Transverse colon (tissue), 3 donors: ENCODE results near the gene ERGIC1.

Experiments used
- EP300 ChIP-seq: sonication (generic); formaldehyde crosslinking; IDR thresholded peaks from one replicate; pipeline ENCODE4 v1.6.1; 2017; ENCODE audit warnings: antibody characterized with exemption, low read depth
- TF ChIP-seq, protein P1 (sequence below), 5 experiments: fragments of 200-600 bp in 3 of 5; fragments of 450-650 bp in 2 of 5; sonication (generic) in 3 of 5; IDR thresholded peaks; 1 replicate in 2 of 5; 2 replicates in 3 of 5; pipeline ENCODE4 v1.5.1; 2016 to 2017; ENCODE audit warnings: antibody characterized with exemption in 5 of 5, inconsistent platforms in 3 of 5, mild to moderate bottlenecking in 2 of 5, moderate library complexity in 1 of 5

DNA sequence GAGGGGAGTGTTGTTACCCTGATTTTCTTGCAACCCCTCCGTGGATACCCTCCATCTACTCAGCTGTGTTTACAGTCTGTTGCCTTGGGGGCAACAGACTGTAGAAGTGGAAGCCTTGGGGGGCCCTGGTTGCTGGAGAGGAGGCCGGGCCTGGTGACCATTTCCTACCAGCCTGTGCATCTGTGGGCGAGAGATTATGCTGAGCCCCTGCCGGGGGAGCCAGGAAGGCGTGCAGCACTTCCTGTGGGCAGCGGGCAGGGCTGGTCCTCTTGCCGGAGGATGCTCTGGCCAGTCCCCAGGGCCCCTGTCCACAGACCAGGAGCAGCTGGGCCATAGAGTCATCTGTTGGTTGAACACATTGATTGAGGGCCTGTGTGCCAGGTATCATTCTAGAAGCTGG is 11.1 kb downstream of the ERGIC1 start:
- no peak for TF ChIP-seq EP300
- TF ChIP-seq, protein P1, sequence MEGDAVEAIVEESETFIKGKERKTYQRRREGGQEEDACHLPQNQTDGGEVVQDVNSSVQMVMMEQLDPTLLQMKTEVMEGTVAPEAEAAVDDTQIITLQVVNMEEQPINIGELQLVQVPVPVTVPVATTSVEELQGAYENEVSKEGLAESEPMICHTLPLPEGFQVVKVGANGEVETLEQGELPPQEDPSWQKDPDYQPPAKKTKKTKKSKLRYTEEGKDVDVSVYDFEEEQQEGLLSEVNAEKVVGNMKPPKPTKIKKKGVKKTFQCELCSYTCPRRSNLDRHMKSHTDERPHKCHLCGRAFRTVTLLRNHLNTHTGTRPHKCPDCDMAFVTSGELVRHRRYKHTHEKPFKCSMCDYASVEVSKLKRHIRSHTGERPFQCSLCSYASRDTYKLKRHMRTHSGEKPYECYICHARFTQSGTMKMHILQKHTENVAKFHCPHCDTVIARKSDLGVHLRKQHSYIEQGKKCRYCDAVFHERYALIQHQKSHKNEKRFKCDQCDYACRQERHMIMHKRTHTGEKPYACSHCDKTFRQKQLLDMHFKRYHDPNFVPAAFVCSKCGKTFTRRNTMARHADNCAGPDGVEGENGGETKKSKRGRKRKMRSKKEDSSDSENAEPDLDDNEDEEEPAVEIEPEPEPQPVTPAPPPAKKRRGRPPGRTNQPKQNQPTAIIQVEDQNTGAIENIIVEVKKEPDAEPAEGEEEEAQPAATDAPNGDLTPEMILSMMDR (IDR thresholded peaks at IDR 0.05), result no peak
